K562 (cell line): ENCODE measurements around the gene THBS2. TPM values are rescaled to one million over a fixed set of nuclear protein-coding genes. Genes with fewer than 3 reads are reported as not detected.

Experiments used
- ATAC-seq: fragments of 200-7000 bp; cut with Tn5 transposase; 3 replicates; pipeline ENCODE4 v1.9.1; 2020; ENCODE audit warnings: moderate library complexity
- BruUV-seq: library from RNA; stranded (reverse); fragments of 400-500 nt; replicated peaks from 2 replicates; lab custom pipeline; 2021; lab: Mats Ljungman, UMichigan
- CTCF ChIA-PET: fragments of 300-600 bp; formaldehyde crosslinking; extraction: SDS; loops from one replicate; lab custom pipeline; 2021; ENCODE audit warnings: low intra/inter-chr PET ratio; lab: Yijun Ruan, JAX
- POLR2A ChIA-PET: fragments of 300-600, 350-650 bp; sonication (Branson Sonifier 250); formaldehyde crosslinking; extraction: SDS; loops from one replicate; lab custom pipeline; 2021; ENCODE audit warnings: antibody characterized with exemption, inconsistent platforms; lab: Yijun Ruan, JAX
- DNase-seq, 4 experiments: peaks; one replicate each; pipeline versions ENCODE4 v3.0.0 to v3.0.0-alpha.2; 2011 to 2018; ENCODE audit warnings: low spot score in 3 of 4, mixed read lengths in 3 of 4; ENCODE audit errors: extremely low read depth in 1 of 4
- FAIRE-seq: peaks from 2 replicates; lab custom pipeline; 2011; peaks lifted over from hg19 to GRCh38; lab: Jason Lieb, UNC
- H2AFZ ChIP-seq: 2 replicates; pipeline ENCODE4 v1.6.0; 2011; ENCODE audit warnings: low read depth, low read length, control low read depth, inconsistent platforms
- H3K27ac ChIP-seq: fragments of 200-600 bp; 3 replicates; pipeline ENCODE4 v1.8.0; 2011; ENCODE audit warnings: low read depth, mild to moderate bottlenecking, control low read depth, inconsistent platforms, low read length, moderate library complexity, mixed read lengths; ENCODE audit errors: extremely low read depth
- H3K27me3 ChIP-seq, 2 experiments: fragments of 300-600 bp in 1 of 2; 2 replicates in 1 of 2; 3 replicates in 1 of 2; pipeline versions ENCODE4 v1.6.0 to v1.8.0; 2011; ENCODE audit warnings: inconsistent platforms in 2 of 2, low read length in 2 of 2, mild to moderate bottlenecking in 1 of 2, mixed read lengths in 1 of 2, moderate library complexity in 1 of 2; ENCODE audit not compliant: control insufficient read depth in 2 of 2, insufficient read depth in 2 of 2
- H3K36me3 ChIP-seq: fragments of 300-600 bp; 3 replicates; pipeline ENCODE4 v1.8.0; 2011; ENCODE audit warnings: mild to moderate bottlenecking, low read length, inconsistent platforms; ENCODE audit not compliant: control insufficient read depth, insufficient read depth
- H3K4me1 ChIP-seq, 2 experiments: fragments of 200-600 bp in 1 of 2; replicated peaks in 1 of 2; 2 replicates in 1 of 2; 3 replicates in 1 of 2; pipeline versions ENCODE4 v1.5.1 to v1.8.0; 2011; ENCODE audit warnings: inconsistent platforms in 2 of 2, low read length in 2 of 2, mild to moderate bottlenecking in 1 of 2, mixed read lengths in 1 of 2, moderate library complexity in 1 of 2; ENCODE audit not compliant: control insufficient read depth in 2 of 2, insufficient read depth in 2 of 2
- H3K4me2 ChIP-seq: 2 replicates; pipeline ENCODE4 v1.6.1; 2011; ENCODE audit warnings: low read length, control low read depth, inconsistent platforms, mixed read lengths; ENCODE audit not compliant: insufficient read depth
- H3K4me3 ChIP-seq: fragments of 200-600 bp; sonication (generic), shearing (Covaris generic); 2 replicates; pipeline ENCODE4 v1.5.1; 2016; ENCODE audit warnings: control low read depth, inconsistent platforms
- H3K79me2 ChIP-seq: fragments of 200-600 bp; 3 replicates; pipeline ENCODE4 v1.8.0; 2011; ENCODE audit warnings: low read length, inconsistent platforms; ENCODE audit not compliant: control insufficient read depth, insufficient read depth
- H3K9ac ChIP-seq, 2 experiments: 2 replicates each; pipeline versions ENCODE4 v1.6.0 to v1.6.1; 2011; ENCODE audit warnings: low read depth in 2 of 2, low read length in 2 of 2, control low read depth in 1 of 2, inconsistent platforms in 1 of 2, mild to moderate bottlenecking in 1 of 2, mixed read lengths in 1 of 2; ENCODE audit not compliant: insufficient read depth in 1 of 2
- H3K9me1 ChIP-seq: one replicate; pipeline ENCODE4 v1.6.0; 2011; ENCODE audit warnings: inconsistent platforms, mild to moderate bottlenecking, low read length, moderate library complexity; ENCODE audit not compliant: control insufficient read depth, insufficient read depth
- H3K9me3 ChIP-seq: replicated peaks from 2 replicates; pipeline ENCODE4 v1.5.1; 2011; ENCODE audit warnings: low read depth, low read length, inconsistent platforms; ENCODE audit not compliant: control insufficient read depth, insufficient read depth
- H4K20me1 ChIP-seq: replicated peaks from 2 replicates; pipeline ENCODE4 v1.6.1; 2011; ENCODE audit warnings: low read length, inconsistent platforms, mixed read lengths; ENCODE audit not compliant: control insufficient read depth, insufficient read depth
- ELF2 ChIP-seq: fragments of 250-450 bp; sonication (Bioruptor Pico); IDR thresholded peaks from 2 replicates; pipeline ENCODE4 v1.5.0; 2021; ENCODE audit warnings: mild to moderate bottlenecking
- FOS ChIP-seq: IDR thresholded peaks from 3 replicates; pipeline ENCODE4 v1.6.1; 2011; ENCODE audit not compliant: insufficient read length; ENCODE audit errors: extremely low read depth
- FOSL1 ChIP-seq: fragments of 200-800 bp; sonication (Bioruptor generic); conservative IDR thresholded peaks from 2 replicates; pipeline ENCODE4 v1.6.1; 2016; ENCODE audit warnings: missing genetic modification characterization, missing compliant biosample characterization
- FUS ChIP-seq: fragments of 200-400 bp; formaldehyde crosslinking; optimal IDR thresholded peaks from 2 replicates; pipeline ENCODE3; 2017; ENCODE audit warnings: low read depth, low read length
- KAT7 ChIP-seq: sonication (generic); formaldehyde crosslinking; IDR thresholded peaks from 2 replicates; pipeline ENCODE4 v1.8.0; 2022; ENCODE audit warnings: missing genetic modification reagents, mild to moderate bottlenecking, borderline replicate concordance
- KDM4B ChIP-seq, 2 experiments: fragments of 450-650 bp in 1 of 2; sonication (generic) in 1 of 2; IDR thresholded peaks; 2 replicates each; pipeline ENCODE4 v1.6.1; 2016 to 2017; ENCODE audit warnings: borderline replicate concordance in 2 of 2, antibody characterized with exemption in 1 of 2, low read depth in 1 of 2, mild to moderate bottlenecking in 1 of 2
- RAD51 ChIP-seq: fragments of 450-650 bp; IDR thresholded peaks from 2 replicates; pipeline ENCODE4 v1.7.1; 2016; ENCODE audit warnings: low read depth, mild to moderate bottlenecking, borderline replicate concordance
- RBM22 ChIP-seq: fragments of 200-400 bp; formaldehyde crosslinking; IDR thresholded peaks from 2 replicates; pipeline ENCODE4 v1.6.1; 2018; ENCODE audit warnings: low read length, low read depth; ENCODE audit not compliant: poor library complexity, severe bottlenecking
- RFX7 ChIP-seq: fragments of 250-450 bp; sonication (Bioruptor Pico); IDR thresholded peaks from 2 replicates; pipeline ENCODE4 v1.5.1; 2021; ENCODE audit warnings: mild to moderate bottlenecking
- SAP30 ChIP-seq: fragments of 200-600 bp; sonication (generic); IDR thresholded peaks from 2 replicates; pipeline ENCODE4 v1.6.1; 2012; ENCODE audit warnings: borderline replicate concordance, low read depth, mild to moderate bottlenecking, moderate library complexity, low read length, control low read depth, inconsistent platforms; ENCODE audit not compliant: insufficient read depth, poor library complexity, severe bottlenecking
- SMARCA4 ChIP-seq: fragments of 450-650 bp; IDR thresholded peaks from 2 replicates; pipeline ENCODE4 v1.6.1; 2016
- SNIP1 ChIP-seq: fragments of 450-650 bp; IDR thresholded peaks from 2 replicates; pipeline ENCODE4 v1.7.1; 2017; ENCODE audit warnings: low read depth, mild to moderate bottlenecking
- TAF1 ChIP-seq: IDR thresholded peaks from 2 replicates; pipeline ENCODE4 v1.6.1; 2011; ENCODE audit warnings: mild to moderate bottlenecking, low read length, moderate library complexity; ENCODE audit not compliant: insufficient read depth, control insufficient read depth, severe bottlenecking; ENCODE audit errors: extremely low read depth
- WGBS: fragments of 100-300 bp; shearing (Covaris generic); methylation state at CpG from one replicate; pipeline ENCODE4 v1.1.6; 2016; ENCODE audit warnings: low coverage, mixed read lengths; ENCODE audit not compliant: insufficient coverage; ENCODE audit errors: missing lambda C conversion rate; 5-methylcytosine and 5-hydroxymethylcytosine counted together
- in situ Hi-C: fragments of 300-500 bp; cut with MboI; formaldehyde crosslinking; loops from 4 replicates; pipeline ENCODE4 v1.15.0; 2018; ENCODE audit warnings: inconsistent platforms, mixed read lengths
- intact Hi-C: fragments of 100-400 bp; cut with micrococcal nuclease; formaldehyde crosslinking; loops from 2 replicates; pipeline ENCODE4 v1.14.2; 2022
- polyA plus RNA-seq, 8 experiments: library from polyadenylated mRNA; depleted of rRNA in 4 of 8; stranded (reverse) in 5 of 8; unstranded in 3 of 8; fragments of >200 nt; fragmentation: Nextera tagmentation in 2 of 8; fragmentation: Illumina TruSeq in 1 of 8; extraction: Ambion mirVana in 2 of 8; extraction: Trizol in 1 of 8; gene quantifications; 2 replicates each; pipeline versions ENCODE4 v1.2.1 to v1.2.3, GENCODE V29; 2011 to 2014; ENCODE audit warnings: inconsistent platforms in 1 of 8, missing spikeins in 1 of 8
- total RNA-seq, 7 experiments: library from RNA; depleted of rRNA in 6 of 7; stranded (reverse); fragments of >200 nt in 6 of 7; fragmentation: Illumina TruSeq in 2 of 7; extraction: Trizol in 2 of 7; gene quantifications; 2 replicates each; pipeline versions ENCODE4 v1.2.1 to v1.2.3, GENCODE V29; 2011 to 2021; ENCODE audit warnings: low replicate concordance in 1 of 7
- TF ChIP-seq, protein P1 (sequence below): fragments of 250-450 bp; sonication (Bioruptor Pico); IDR thresholded peaks from 2 replicates; pipeline ENCODE4 v1.8.0; 2022; ENCODE audit warnings: moderate library complexity, mild to moderate bottlenecking, inconsistent platforms
- TF ChIP-seq, protein P2 (sequence below): IDR thresholded peaks from 2 replicates; pipeline ENCODE4 v1.6.1; 2011; ENCODE audit warnings: borderline replicate concordance, low read depth, mild to moderate bottlenecking, moderate library complexity, low read length; ENCODE audit not compliant: insufficient read depth, poor library complexity, severe bottlenecking
- TF ChIP-seq, protein P3 (sequence below), 3 experiments: IDR thresholded peaks in 2 of 3; conservative IDR thresholded peaks in 1 of 3; 2 replicates each; pipeline ENCODE4 v1.5.1; 2011 to 2012; ENCODE audit warnings: low read length in 3 of 3, mild to moderate bottlenecking in 3 of 3, control low read depth in 2 of 3, improper control_type of control experiment in 1 of 3, inconsistent platforms in 1 of 3, low read depth in 1 of 3, mixed read lengths in 1 of 3, moderate library complexity in 1 of 3; ENCODE audit not compliant: insufficient read depth in 2 of 3

Gene THBS2
- total and polyA plus RNA-seq, 9 of the 15 experiments (the other 6 are each of a cell fraction or from before 2014, with no cell fraction given): 0.03 to 0.11 (median 0.03) TPM; not detected in 6

DNA sequence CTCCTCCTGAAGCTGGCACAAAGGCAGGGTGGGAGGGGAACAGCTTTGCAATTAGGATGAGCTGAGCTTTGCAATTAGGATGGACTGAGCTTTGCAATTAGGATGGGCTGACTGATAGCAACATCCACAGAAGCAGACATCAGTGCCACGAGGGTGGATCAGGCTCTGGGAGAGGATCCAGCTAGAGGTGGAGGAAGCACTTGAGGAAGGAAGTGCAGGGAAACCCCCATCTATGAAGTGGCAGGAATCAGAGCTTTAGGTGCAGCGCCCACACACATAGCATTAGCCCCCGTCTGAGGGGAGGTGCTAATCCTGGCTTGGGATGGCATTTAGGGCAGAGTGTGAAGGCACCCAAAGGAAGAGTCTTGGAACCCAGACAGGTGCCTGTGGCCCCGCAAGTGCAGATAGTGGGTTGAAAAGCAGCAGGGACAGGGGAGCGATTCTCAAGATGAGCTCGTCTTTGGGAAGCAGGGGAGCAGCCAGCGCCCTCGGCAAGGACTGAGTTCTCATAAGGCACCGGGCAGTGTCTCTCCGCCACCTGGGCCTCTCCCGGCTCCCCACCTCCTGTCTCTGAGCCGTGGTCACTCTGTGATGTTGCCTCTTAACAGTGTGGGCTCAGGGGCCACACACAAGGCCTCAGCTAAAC lies 12.0 kb upstream of the THBS2 start:
- ChIA-PET CTCF (no interaction called here), POLR2A (no interaction called here)
- no peaks in the 10 kb centered on the region; the same call in none of the 2 replicates for H4K20me1 ChIP-seq
- H3K4me2 ChIP-seq: no peak overlapping the region
- no peak overlapping the region for H3K27ac ChIP-seq
- no peak overlapping the region for H3K9ac ChIP-seq
- H2AFZ ChIP-seq: no peak overlapping the region
- in situ Hi-C loops (no loop called here), intact Hi-C loops (no loop called here)
- no peak overlapping the region for H3K4me3 ChIP-seq
- BruUV-seq: no TSS peak
- ATAC-seq (no peak), FAIRE-seq (no peak), DNase-seq (no peak)
- no peaks in the 10 kb centered on the region for H3K4me1 ChIP-seq
- WGBS: 0% methylated on average over 12 of the region's 12 CpGs
- H3K9me1 ChIP-seq: no peaks in the 10 kb centered on the region
- no peaks in the 10 kb centered on the region for H3K36me3 ChIP-seq
- peaks cover 18 to 58% of the 10 kb centered on the region in 2 experiments; a peak in 4 of 5 replicates for H3K27me3 ChIP-seq
- H3K9me3 ChIP-seq: no peaks in the 10 kb centered on the region
- H3K79me2 ChIP-seq: no peaks in the 10 kb centered on the region
- TF ChIP-seq ELF2 (CRISPR knock-in tag) (no peak), SMARCA4 (no peak), FOSL1 (tag) (no peak), RFX7 (CRISPR knock-in tag) (no peak), KAT7 (CRISPR knock-in tag) (no peak), TAF1 (no peak), SNIP1 (no peak), FOS (no peak), FUS (no peak), RBM22 (no peak), SAP30 (no peak), KDM4B (IDR thresholded peaks at IDR 0.05; ENCODE audit: borderline replicate concordance in 2 of 2, low read depth in 1 of 2) (no peak), RAD51 (no peak)
- TF ChIP-seq, protein P1, sequence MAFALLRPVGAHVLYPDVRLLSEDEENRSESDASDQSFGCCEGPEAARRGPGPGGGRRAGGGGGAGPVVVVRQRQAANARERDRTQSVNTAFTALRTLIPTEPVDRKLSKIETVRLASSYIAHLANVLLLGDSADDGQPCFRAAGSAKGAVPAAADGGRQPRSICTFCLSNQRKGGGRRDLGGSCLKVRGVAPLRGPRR (CRISPR knock-in tag): no peak
- TF ChIP-seq, protein P2, sequence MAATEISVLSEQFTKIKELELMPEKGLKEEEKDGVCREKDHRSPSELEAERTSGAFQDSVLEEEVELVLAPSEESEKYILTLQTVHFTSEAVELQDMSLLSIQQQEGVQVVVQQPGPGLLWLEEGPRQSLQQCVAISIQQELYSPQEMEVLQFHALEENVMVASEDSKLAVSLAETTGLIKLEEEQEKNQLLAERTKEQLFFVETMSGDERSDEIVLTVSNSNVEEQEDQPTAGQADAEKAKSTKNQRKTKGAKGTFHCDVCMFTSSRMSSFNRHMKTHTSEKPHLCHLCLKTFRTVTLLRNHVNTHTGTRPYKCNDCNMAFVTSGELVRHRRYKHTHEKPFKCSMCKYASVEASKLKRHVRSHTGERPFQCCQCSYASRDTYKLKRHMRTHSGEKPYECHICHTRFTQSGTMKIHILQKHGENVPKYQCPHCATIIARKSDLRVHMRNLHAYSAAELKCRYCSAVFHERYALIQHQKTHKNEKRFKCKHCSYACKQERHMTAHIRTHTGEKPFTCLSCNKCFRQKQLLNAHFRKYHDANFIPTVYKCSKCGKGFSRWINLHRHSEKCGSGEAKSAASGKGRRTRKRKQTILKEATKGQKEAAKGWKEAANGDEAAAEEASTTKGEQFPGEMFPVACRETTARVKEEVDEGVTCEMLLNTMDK: no peak
- TF ChIP-seq, protein P3, sequence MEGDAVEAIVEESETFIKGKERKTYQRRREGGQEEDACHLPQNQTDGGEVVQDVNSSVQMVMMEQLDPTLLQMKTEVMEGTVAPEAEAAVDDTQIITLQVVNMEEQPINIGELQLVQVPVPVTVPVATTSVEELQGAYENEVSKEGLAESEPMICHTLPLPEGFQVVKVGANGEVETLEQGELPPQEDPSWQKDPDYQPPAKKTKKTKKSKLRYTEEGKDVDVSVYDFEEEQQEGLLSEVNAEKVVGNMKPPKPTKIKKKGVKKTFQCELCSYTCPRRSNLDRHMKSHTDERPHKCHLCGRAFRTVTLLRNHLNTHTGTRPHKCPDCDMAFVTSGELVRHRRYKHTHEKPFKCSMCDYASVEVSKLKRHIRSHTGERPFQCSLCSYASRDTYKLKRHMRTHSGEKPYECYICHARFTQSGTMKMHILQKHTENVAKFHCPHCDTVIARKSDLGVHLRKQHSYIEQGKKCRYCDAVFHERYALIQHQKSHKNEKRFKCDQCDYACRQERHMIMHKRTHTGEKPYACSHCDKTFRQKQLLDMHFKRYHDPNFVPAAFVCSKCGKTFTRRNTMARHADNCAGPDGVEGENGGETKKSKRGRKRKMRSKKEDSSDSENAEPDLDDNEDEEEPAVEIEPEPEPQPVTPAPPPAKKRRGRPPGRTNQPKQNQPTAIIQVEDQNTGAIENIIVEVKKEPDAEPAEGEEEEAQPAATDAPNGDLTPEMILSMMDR (IDR thresholded peaks at IDR 0.05 in 2 of 3, conservative IDR thresholded peaks at IDR 0.05 in 1 of 3; ENCODE audit: insufficient read depth in 2 of 3, low read depth in 1 of 3, low read length in 3 of 3): no peak
